B cell (primary cell): ENCODE measurements around the gene OPN4. TPM values are rescaled to one million over a fixed set of nuclear protein-coding genes. Genes with fewer than 3 reads are reported as not detected.

Experiments used
- ATAC-seq: fragments of 200-7000 bp; cut with Tn5 transposase; one replicate; pipeline ENCODE4 v1.10.0; 2021; ENCODE audit warnings: low read depth, mild to moderate bottlenecking, moderate number of reproducible peaks, moderate library complexity
- CTCF ChIA-PET: fragments of 350-600 bp; sonication (Branson Sonifier 250); formaldehyde crosslinking; loops from one replicate; lab custom pipeline; 2021; ENCODE audit warnings: antibody characterized with exemption, inconsistent platforms; lab: Charles Lee
- POLR2A ChIA-PET: fragments of 350-600 bp; sonication (Branson Sonifier 250); formaldehyde crosslinking; loops from one replicate; lab custom pipeline; 2021; ENCODE audit warnings: antibody characterized with exemption; lab: Charles Lee
- DNase-seq: peaks from one replicate; pipeline ENCODE4 v3.0.0; 2013
- H2AFZ ChIP-seq: 2 replicates; pipeline ENCODE4 v1.6.1; 2012; ENCODE audit warnings: mild to moderate bottlenecking, low read depth, low read length; ENCODE audit not compliant: insufficient read depth, poor library complexity, severe bottlenecking
- H3K27ac ChIP-seq, 2 donors: 1 replicate in 1 of 2; 2 replicates in 1 of 2; pipeline ENCODE4 v1.5.1; 2012 to 2013; ENCODE audit warnings: low read length in 2 of 2, mild to moderate bottlenecking in 2 of 2, moderate library complexity in 1 of 2
- H3K27me3 ChIP-seq, 4 experiments: fragments of 200-600 bp in 1 of 4; sonication (generic) in 1 of 4; replicated peaks in 1 of 4; 1 replicate in 2 of 4; 2 replicates in 2 of 4; pipeline versions ENCODE4 v1.6.1 to v1.7.0; 2013 to 2016; ENCODE audit warnings: low read length in 3 of 4, mild to moderate bottlenecking in 2 of 4, mixed read lengths in 1 of 4, moderate library complexity in 1 of 4; ENCODE audit not compliant: insufficient read depth in 4 of 4, control insufficient read depth in 3 of 4; ENCODE audit errors: control extremely low read depth in 1 of 4
- H3K36me3 ChIP-seq, 2 experiments: replicated peaks in 1 of 2; 1 replicate in 1 of 2; 2 replicates in 1 of 2; pipeline versions ENCODE4 v1.6.1 to v1.7.1; 2013; ENCODE audit warnings: low read length in 1 of 2; ENCODE audit not compliant: insufficient read depth in 2 of 2, control insufficient read depth in 1 of 2; ENCODE audit errors: control extremely low read depth in 1 of 2, extremely low read depth in 1 of 2
- H3K4me1 ChIP-seq, 2 donors: fragments of 200-600 bp in 1 of 2; sonication (generic) in 1 of 2; 1 replicate in 1 of 2; 2 replicates in 1 of 2; pipeline versions ENCODE4 v1.5.1 to v1.6.1; 2013 to 2017; ENCODE audit warnings: low read length in 2 of 2; ENCODE audit not compliant: control insufficient read depth in 2 of 2, insufficient read depth in 2 of 2
- H3K4me2 ChIP-seq: replicated peaks from 2 replicates; pipeline ENCODE3; 2012; ENCODE audit warnings: mild to moderate bottlenecking, low read depth, low read length; ENCODE audit not compliant: poor library complexity, severe bottlenecking
- H3K4me3 ChIP-seq, 5 experiments: fragments of 200-600 bp in 1 of 5; sonication (generic) in 1 of 5; 1 replicate in 3 of 5; 2 replicates in 2 of 5; pipeline versions ENCODE4 v1.5.1 to v1.7.0; 2011 to 2016; ENCODE audit warnings: low read length in 4 of 5, mild to moderate bottlenecking in 4 of 5, low read depth in 2 of 5, control low read depth in 1 of 5, moderate library complexity in 1 of 5; ENCODE audit not compliant: insufficient read depth in 1 of 5; ENCODE audit errors: control extremely low read depth in 1 of 5, extremely low read depth in 1 of 5
- H3K79me2 ChIP-seq: fragments of 200-600 bp; sonication (generic); one replicate; pipeline ENCODE4 v1.6.0; 2016; ENCODE audit warnings: low read length; ENCODE audit not compliant: control insufficient read depth, insufficient read depth
- H3K9ac ChIP-seq: fragments of 200-600 bp; sonication (generic); 2 replicates; pipeline ENCODE4 v1.6.1; 2017; ENCODE audit warnings: mild to moderate bottlenecking, low read length, moderate library complexity
- H3K9me3 ChIP-seq, 3 donors: one replicate each; pipeline versions ENCODE4 v1.6.1 to v1.7.1; 2013; ENCODE audit warnings: low read length in 2 of 3; ENCODE audit not compliant: control insufficient read depth in 2 of 3, insufficient read depth in 1 of 3; ENCODE audit errors: control extremely low read depth in 1 of 3
- H4K20me1 ChIP-seq: 2 replicates; pipeline ENCODE4 v1.6.0; 2012; ENCODE audit warnings: mild to moderate bottlenecking, low read length; ENCODE audit not compliant: insufficient read depth, control insufficient read depth, poor library complexity, severe bottlenecking
- H3K27ac Mint-ChIP-seq: one replicate; pipeline ENCODE4 v1.8.0; 2021; ENCODE audit warnings: mixed read lengths
- H3K27me3 Mint-ChIP-seq: one replicate; pipeline ENCODE4 v1.8.0; 2021; ENCODE audit warnings: mixed read lengths
- H3K4me1 Mint-ChIP-seq: one replicate; pipeline ENCODE4 v1.8.0; 2021; ENCODE audit warnings: mixed read lengths
- H3K4me3 Mint-ChIP-seq: one replicate; pipeline ENCODE4 v1.8.0; 2021; ENCODE audit warnings: mixed read lengths
- H3K9me3 Mint-ChIP-seq: one replicate; pipeline ENCODE4 v1.8.0; 2022; ENCODE audit warnings: mixed read lengths; ENCODE audit not compliant: insufficient read depth
- CTCF ChIP-seq: fragments of 200-600 bp; IDR thresholded peaks from one replicate; pipeline ENCODE4 v1.8.0; 2022; ENCODE audit warnings: antibody characterized with exemption, mild to moderate bottlenecking
- EZH2 ChIP-seq: IDR thresholded peaks from 2 replicates; pipeline ENCODE4 v1.6.1; 2012; ENCODE audit warnings: borderline replicate concordance, low read depth, mild to moderate bottlenecking, moderate library complexity, low read length; ENCODE audit not compliant: insufficient read depth, poor library complexity, severe bottlenecking
- WGBS: methylation state at CpG from one replicate; pipeline ENCODE4 v1.1.5; 2013; ENCODE audit warnings: missing lambda C conversion rate; ENCODE audit not compliant: insufficient coverage; 5-methylcytosine and 5-hydroxymethylcytosine counted together
- intact Hi-C: fragments of 100-400 bp; cut with micrococcal nuclease; formaldehyde crosslinking; loops from one replicate; pipeline ENCODE4 v1.10.0; 2022
- polyA plus RNA-seq: library from polyadenylated mRNA; depleted of rRNA; stranded (reverse); fragments of >200 nt; gene quantifications from 2 replicates; pipeline ENCODE4 v1.2.3, GENCODE V29; 2012
- total RNA-seq, 2 donors: library from RNA; stranded (reverse); fragments of 120-200 nt in 1 of 2; gene quantifications; 1 replicate in 1 of 2; 2 replicates in 1 of 2; pipeline versions ENCODE4 v1.2.3 to v1.2.4, GENCODE V29; 2013 to 2022

OPN4 gene
- total and polyA plus RNA-seq, 2 donors (not counting 1 experiment from before 2014, with no cell fraction given) = not detected

DNA sequence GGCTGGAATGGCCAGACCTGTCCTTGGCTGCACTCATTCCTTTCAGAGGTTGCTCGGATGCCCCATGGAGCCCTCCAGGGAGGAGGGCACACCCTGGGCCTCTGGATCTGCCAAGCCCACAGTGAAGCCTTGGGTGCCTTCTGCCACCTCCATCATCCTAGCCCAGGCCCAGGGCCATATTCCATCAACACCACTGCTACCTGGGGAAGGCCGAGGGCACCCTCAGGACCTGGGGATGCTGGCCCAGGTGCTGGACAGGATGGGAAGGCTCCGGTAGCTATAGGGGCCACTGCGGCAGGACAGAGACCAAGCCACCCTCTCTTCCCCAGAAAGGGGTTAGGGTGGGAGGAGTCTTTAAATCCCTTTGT lies 810 bp downstream of the OPN4 start:
- ATAC-seq (no peak), DNase-seq (no peak)
- Mint-ChIP-seq H3K4me1 (no peaks in the 10 kb centered on the region), H3K9me3 (no peaks in the 10 kb centered on the region), H3K27me3 (peaks cover 10% of the 10 kb centered on the region), H3K4me3 (no peak overlapping the region), H3K27ac (no peak overlapping the region)
- Histone ChIP-seq H3K4me1 (no peaks in the 10 kb centered on the region), H3K9ac (no peak overlapping the region), H3K4me3 (no peak overlapping the region), H3K9me3 (no peaks in the 10 kb centered on the region), H3K79me2 (no peaks in the 10 kb centered on the region), H3K36me3 (no peaks in the 10 kb centered on the region), H3K27ac (no peak overlapping the region), H4K20me1 (no peaks in the 10 kb centered on the region), H3K27me3 (no peaks in the 10 kb centered on the region), H3K4me2 (no peak overlapping the region), H2AFZ (no peak overlapping the region)
- ChIA-PET POLR2A (no interaction called here), CTCF (no interaction called here)
- no peak for TF ChIP-seq EZH2
- intact Hi-C loops = no loop called here
- WGBS = 91% methylated on average over 1 of the region's 4 CpGs

- H4K20me1 ChIP-seq = no peaks in the 10 kb centered on the region
- H3K4me3 ChIP-seq = no peak overlapping the region
- ATAC-seq (no peak), DNase-seq (no peak)
- no peaks in the 10 kb centered on the region for H3K36me3 ChIP-seq
- intact Hi-C loops = no loop called here
- H3K9me3 Mint-ChIP-seq = no peaks in the 10 kb centered on the region
- no peak overlapping the region for H3K27ac Mint-ChIP-seq
- WGBS = 92% methylated on average over 3 of the region's 3 CpGs
- no peaks in the 10 kb centered on the region for H3K79me2 ChIP-seq
- H3K4me3 Mint-ChIP-seq = no peak overlapping the region
- no peak overlapping the region for H2AFZ ChIP-seq
- TF ChIP-seq EZH2 (no peak), CTCF (no peak)
- no peak overlapping the region for H3K4me2 ChIP-seq
- H3K27me3 ChIP-seq = no peaks in the 10 kb centered on the region
- H3K27me3 Mint-ChIP-seq = peaks cover 6% of the 10 kb centered on the region
- no peaks in the 10 kb centered on the region for H3K9me3 ChIP-seq
- no peak overlapping the region for H3K27ac ChIP-seq
- no peaks in the 10 kb centered on the region for H3K4me1 Mint-ChIP-seq
- ChIA-PET POLR2A (no interaction called here), CTCF (no interaction called here)
- H3K9ac ChIP-seq = no peak overlapping the region
- H3K4me1 ChIP-seq = no peaks in the 10 kb centered on the region
Measured at GRCh38 chr10:86655596-86655995, 1.2 kb downstream of the OPN4 start.
